K562 (cell line): ENCODE measurements around the gene PGPEP1. TPM values are rescaled to one million over a fixed set of nuclear protein-coding genes. Genes with fewer than 3 reads are reported as not detected.
A peak's percentile ranks its signal among the peaks of the same experiment; 100 is the strongest.

Experiments
- CREB5 ChIP-seq: fragments of 250-450 bp; sonication (Bioruptor Pico); IDR thresholded peaks from 2 replicates; pipeline ENCODE4 v1.5.0; 2020; ENCODE audit warnings: mild to moderate bottlenecking
- HMG20A ChIP-seq: fragments of 450-650 bp; formaldehyde crosslinking; conservative IDR thresholded peaks from 2 replicates; pipeline ENCODE4 v1.4.0; 2020; ENCODE audit warnings: mild to moderate bottlenecking, mixed read lengths
- RBM25 ChIP-seq: fragments of 200-400 bp; formaldehyde crosslinking; IDR thresholded peaks from 2 replicates; pipeline ENCODE4 v1.6.1; 2018; ENCODE audit warnings: low read length, low read depth, moderate library complexity; ENCODE audit not compliant: severe bottlenecking
- ZNF232 ChIP-seq: sonication (generic); formaldehyde crosslinking; IDR thresholded peaks from 2 replicates; pipeline ENCODE4 v1.8.0; 2022; ENCODE audit warnings: mild to moderate bottlenecking, missing genetic modification reagents
- ZNF3 ChIP-seq: fragments of 250-450 bp; sonication (Bioruptor Pico); IDR thresholded peaks from 2 replicates; pipeline ENCODE4 v1.5.0; 2021; ENCODE audit warnings: mild to moderate bottlenecking, moderate library complexity
- ZNF398 ChIP-seq: fragments of 250-450 bp; sonication (Bioruptor Pico); IDR thresholded peaks from 2 replicates; pipeline ENCODE4 v1.8.0; 2021; ENCODE audit warnings: moderate library complexity, mild to moderate bottlenecking, inconsistent platforms
- ZZZ3 ChIP-seq: fragments of 450-650 bp; IDR thresholded peaks from 2 replicates; pipeline ENCODE4 v1.6.1; 2016; ENCODE audit warnings: antibody characterized with exemption, mild to moderate bottlenecking, moderate library complexity
- polyA plus RNA-seq, 8 experiments: library from polyadenylated mRNA; depleted of rRNA in 4 of 8; stranded (reverse) in 5 of 8; unstranded in 3 of 8; fragments of >200 nt; fragmentation: Nextera tagmentation in 2 of 8; fragmentation: Illumina TruSeq in 1 of 8; extraction: Ambion mirVana in 2 of 8; extraction: Trizol in 1 of 8; gene quantifications; 2 replicates each; pipeline versions ENCODE4 v1.2.1 to v1.2.3, GENCODE V29; 2011 to 2014; ENCODE audit warnings: inconsistent platforms in 1 of 8, missing spikeins in 1 of 8
- total RNA-seq, 7 experiments: library from RNA; depleted of rRNA in 6 of 7; stranded (reverse); fragments of >200 nt in 6 of 7; fragmentation: Illumina TruSeq in 2 of 7; extraction: Trizol in 2 of 7; gene quantifications; 2 replicates each; pipeline versions ENCODE4 v1.2.1 to v1.2.3, GENCODE V29; 2011 to 2021; ENCODE audit warnings: low replicate concordance in 1 of 7
- TF ChIP-seq, protein P1 (sequence below): sonication (generic); formaldehyde crosslinking; IDR thresholded peaks from 2 replicates; pipeline ENCODE4 v1.8.0; 2022; ENCODE audit warnings: mild to moderate bottlenecking, missing genetic modification reagents
- TF ChIP-seq, protein P2 (sequence below), 2 experiments: IDR thresholded peaks; 2 replicates each; pipeline ENCODE4 v1.6.1; 2012; ENCODE audit warnings: improper control_type of control experiment in 2 of 2, low read depth in 2 of 2, low read length in 2 of 2, borderline replicate concordance in 1 of 2
- TF ChIP-seq, protein P3 (sequence below): IDR thresholded peaks from 2 replicates; pipeline ENCODE4 v1.6.1; 2011; ENCODE audit not compliant: insufficient read length; ENCODE audit errors: extremely low read depth
- TF ChIP-seq, protein P4 (sequence below): fragments of 450-650 bp; formaldehyde crosslinking; IDR thresholded peaks from 2 replicates; pipeline ENCODE4 v1.4.0; 2022; ENCODE audit warnings: missing genetic modification characterization

The PGPEP1 gene
- total and polyA plus RNA-seq, 9 of the 15 experiments (the other 6 are each of a cell fraction or from before 2014, with no cell fraction given) = 10.0 to 69.6 (median 33.5) TPM

- TF ChIP-seq ZNF398 (no peak), ZNF232 (peak; percentile 77; the same call in 1 of the 2 replicates), CREB5 (CRISPR knock-in tag) (no peak; the same call in 1 of the 2 replicates), ZNF3 (CRISPR knock-in tag) (no peak), ZZZ3 (no peak), RBM25 (no peak), HMG20A (CRISPR knock-in tag) (no peak)
- TF ChIP-seq, protein P1, sequence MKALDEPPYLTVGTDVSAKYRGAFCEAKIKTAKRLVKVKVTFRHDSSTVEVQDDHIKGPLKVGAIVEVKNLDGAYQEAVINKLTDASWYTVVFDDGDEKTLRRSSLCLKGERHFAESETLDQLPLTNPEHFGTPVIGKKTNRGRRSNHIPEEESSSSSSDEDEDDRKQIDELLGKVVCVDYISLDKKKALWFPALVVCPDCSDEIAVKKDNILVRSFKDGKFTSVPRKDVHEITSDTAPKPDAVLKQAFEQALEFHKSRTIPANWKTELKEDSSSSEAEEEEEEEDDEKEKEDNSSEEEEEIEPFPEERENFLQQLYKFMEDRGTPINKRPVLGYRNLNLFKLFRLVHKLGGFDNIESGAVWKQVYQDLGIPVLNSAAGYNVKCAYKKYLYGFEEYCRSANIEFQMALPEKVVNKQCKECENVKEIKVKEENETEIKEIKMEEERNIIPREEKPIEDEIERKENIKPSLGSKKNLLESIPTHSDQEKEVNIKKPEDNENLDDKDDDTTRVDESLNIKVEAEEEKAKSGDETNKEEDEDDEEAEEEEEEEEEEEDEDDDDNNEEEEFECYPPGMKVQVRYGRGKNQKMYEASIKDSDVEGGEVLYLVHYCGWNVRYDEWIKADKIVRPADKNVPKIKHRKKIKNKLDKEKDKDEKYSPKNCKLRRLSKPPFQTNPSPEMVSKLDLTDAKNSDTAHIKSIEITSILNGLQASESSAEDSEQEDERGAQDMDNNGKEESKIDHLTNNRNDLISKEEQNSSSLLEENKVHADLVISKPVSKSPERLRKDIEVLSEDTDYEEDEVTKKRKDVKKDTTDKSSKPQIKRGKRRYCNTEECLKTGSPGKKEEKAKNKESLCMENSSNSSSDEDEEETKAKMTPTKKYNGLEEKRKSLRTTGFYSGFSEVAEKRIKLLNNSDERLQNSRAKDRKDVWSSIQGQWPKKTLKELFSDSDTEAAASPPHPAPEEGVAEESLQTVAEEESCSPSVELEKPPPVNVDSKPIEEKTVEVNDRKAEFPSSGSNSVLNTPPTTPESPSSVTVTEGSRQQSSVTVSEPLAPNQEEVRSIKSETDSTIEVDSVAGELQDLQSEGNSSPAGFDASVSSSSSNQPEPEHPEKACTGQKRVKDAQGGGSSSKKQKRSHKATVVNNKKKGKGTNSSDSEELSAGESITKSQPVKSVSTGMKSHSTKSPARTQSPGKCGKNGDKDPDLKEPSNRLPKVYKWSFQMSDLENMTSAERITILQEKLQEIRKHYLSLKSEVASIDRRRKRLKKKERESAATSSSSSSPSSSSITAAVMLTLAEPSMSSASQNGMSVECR (CRISPR knock-in tag) = no peak; the same call in 1 of the 2 replicates
- TF ChIP-seq, protein P2, sequence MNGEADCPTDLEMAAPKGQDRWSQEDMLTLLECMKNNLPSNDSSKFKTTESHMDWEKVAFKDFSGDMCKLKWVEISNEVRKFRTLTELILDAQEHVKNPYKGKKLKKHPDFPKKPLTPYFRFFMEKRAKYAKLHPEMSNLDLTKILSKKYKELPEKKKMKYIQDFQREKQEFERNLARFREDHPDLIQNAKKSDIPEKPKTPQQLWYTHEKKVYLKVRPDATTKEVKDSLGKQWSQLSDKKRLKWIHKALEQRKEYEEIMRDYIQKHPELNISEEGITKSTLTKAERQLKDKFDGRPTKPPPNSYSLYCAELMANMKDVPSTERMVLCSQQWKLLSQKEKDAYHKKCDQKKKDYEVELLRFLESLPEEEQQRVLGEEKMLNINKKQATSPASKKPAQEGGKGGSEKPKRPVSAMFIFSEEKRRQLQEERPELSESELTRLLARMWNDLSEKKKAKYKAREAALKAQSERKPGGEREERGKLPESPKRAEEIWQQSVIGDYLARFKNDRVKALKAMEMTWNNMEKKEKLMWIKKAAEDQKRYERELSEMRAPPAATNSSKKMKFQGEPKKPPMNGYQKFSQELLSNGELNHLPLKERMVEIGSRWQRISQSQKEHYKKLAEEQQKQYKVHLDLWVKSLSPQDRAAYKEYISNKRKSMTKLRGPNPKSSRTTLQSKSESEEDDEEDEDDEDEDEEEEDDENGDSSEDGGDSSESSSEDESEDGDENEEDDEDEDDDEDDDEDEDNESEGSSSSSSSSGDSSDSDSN (IDR thresholded peaks at IDR 0.05; ENCODE audit: borderline replicate concordance in 1 of 2, low read depth in 2 of 2, low read length in 2 of 2) = peak in 1 of 2 experiments; percentile 82; a peak in 1 of 4 replicates
- TF ChIP-seq, protein P3, sequence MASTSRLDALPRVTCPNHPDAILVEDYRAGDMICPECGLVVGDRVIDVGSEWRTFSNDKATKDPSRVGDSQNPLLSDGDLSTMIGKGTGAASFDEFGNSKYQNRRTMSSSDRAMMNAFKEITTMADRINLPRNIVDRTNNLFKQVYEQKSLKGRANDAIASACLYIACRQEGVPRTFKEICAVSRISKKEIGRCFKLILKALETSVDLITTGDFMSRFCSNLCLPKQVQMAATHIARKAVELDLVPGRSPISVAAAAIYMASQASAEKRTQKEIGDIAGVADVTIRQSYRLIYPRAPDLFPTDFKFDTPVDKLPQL = no peak
- TF ChIP-seq, protein P4, sequence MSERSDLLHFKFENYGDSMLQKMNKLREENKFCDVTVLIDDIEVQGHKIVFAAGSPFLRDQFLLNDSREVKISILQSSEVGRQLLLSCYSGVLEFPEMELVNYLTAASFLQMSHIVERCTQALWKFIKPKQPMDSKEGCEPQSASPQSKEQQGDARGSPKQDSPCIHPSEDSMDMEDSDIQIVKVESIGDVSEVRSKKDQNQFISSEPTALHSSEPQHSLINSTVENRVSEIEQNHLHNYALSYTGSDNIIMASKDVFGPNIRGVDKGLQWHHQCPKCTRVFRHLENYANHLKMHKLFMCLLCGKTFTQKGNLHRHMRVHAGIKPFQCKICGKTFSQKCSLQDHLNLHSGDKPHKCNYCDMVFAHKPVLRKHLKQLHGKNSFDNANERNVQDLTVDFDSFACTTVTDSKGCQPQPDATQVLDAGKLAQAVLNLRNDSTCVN (CRISPR knock-in tag) = no peak
Observed at GRCh38 chr19:18291590-18292461, 48.6 kb upstream of the PGPEP1 start (continued).
